ENCODE measurements around the gene BLTP3A.

BLTP3A gene

DNA sequence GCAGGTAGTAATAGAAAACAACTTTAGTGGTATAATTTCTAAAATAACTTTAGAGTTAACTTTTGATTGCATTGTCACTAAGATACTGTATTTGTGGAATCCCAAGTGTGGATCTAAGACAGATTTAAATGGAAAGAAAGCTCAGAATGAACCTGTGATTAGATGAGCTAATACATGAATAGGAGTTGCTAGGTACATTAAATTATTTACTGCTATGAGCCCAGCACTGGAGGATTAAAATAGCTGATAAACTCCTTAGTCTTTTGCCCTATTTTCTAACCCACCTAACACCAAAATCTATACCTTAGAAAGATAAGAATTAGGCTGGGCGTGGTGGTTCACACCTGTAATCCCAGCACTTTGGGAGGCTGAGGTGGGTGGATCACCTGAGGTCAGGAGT lies 23.7 kb upstream of the BLTP3A start:
- Histone ChIP-seq H3K9ac (ENCODE audit: low read depth, low read length, poor library complexity) (no peak overlapping the region), H2BK120ac (ENCODE audit: low read depth, low read length) (no peak overlapping the region), H3K4me3 (ENCODE audit: low read length in 2 of 2) (no peak overlapping the region), H3K27me3 (ENCODE audit: control insufficient read depth in 3 of 3, insufficient read depth in 3 of 3, low read depth in 1 of 3, low read length in 3 of 3) (no peaks in the 10 kb centered on the region), H3K36me3 (replicated peaks in 1 of 2; ENCODE audit: control insufficient read depth in 2 of 2, insufficient read depth in 2 of 2, low read length in 2 of 2) (peaks cover 16 to 90% of the 10 kb centered on the region in 2 donors), H2AFZ (ENCODE audit: low read length) (no peak overlapping the region), H3K27ac (replicated peaks; ENCODE audit: low read length) (no peak overlapping the region), H3K4me1 (ENCODE audit: control insufficient read depth in 2 of 2, insufficient read depth in 1 of 2, low read depth in 1 of 2, low read length in 2 of 2) (no peaks in the 10 kb centered on the region), H4K91ac (ENCODE audit: low read depth, low read length, poor library complexity) (no peak overlapping the region), H3K9me3 (replicated peaks in 1 of 2; ENCODE audit: control insufficient read depth in 2 of 2, insufficient read depth in 1 of 2, low read depth in 1 of 2, low read length in 2 of 2) (no peaks in the 10 kb centered on the region), H3K18ac (ENCODE audit: low read length) (no peak overlapping the region), H2BK12ac (ENCODE audit: low read length) (no peak overlapping the region), H3K79me1 (ENCODE audit: low read depth, low read length) (no peaks in the 10 kb centered on the region), H2AK5ac (ENCODE audit: low read depth, low read length) (no peak overlapping the region), H2BK15ac (ENCODE audit: low read length) (no peak overlapping the region), H4K8ac (ENCODE audit: low read depth, low read length) (no peak overlapping the region), H3K14ac (ENCODE audit: low read length) (no peak overlapping the region), H3K4ac (ENCODE audit: low read length) (no peak overlapping the region), H3K23ac (ENCODE audit: low read depth, low read length, poor library complexity) (no peak overlapping the region), H2BK5ac (ENCODE audit: low read length) (no peak overlapping the region), H3K4me2 (ENCODE audit: insufficient read depth, low read length, poor library complexity, severe bottlenecking) (no peak overlapping the region)
- no CpG with 5 or more reads among the region's 1 CpG for WGBS, 2 donors (ENCODE audit: extremely low coverage in 2 of 2, insufficient read length in 2 of 2, insufficient replicate concordance in 1 of 2)
- no peak for DNase-seq (ENCODE audit: low spot score)

DNA sequence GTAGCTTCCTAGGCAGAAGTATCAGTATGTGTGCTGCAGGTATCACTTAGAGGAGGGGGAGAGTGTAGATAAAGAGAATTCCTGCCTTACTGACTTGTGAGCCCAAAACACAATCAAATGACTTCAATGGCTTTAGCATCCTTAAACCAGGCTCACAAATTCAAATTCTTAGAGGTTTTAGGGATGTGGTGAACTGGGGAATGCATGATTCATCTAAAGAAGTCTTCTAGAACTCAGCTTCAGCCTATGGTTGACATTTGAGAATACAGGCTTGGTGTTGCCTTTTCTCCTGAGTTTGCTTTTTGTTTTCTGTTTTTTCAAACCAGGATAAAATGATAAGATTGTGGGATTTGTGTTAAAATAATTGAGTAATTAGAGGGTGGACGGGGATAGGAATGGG lies 20.2 kb upstream of the BLTP3A start:
- no peak overlapping the region for H3K27ac ChIP-seq (replicated peaks; ENCODE audit: low read length)
- no peak overlapping the region for H3K4me3 ChIP-seq (ENCODE audit: low read length in 2 of 2)
- H3K4me1 ChIP-seq (ENCODE audit: control insufficient read depth in 2 of 2, insufficient read depth in 1 of 2, low read depth in 1 of 2, low read length in 2 of 2): no peaks in the 10 kb centered on the region
- H3K14ac ChIP-seq (ENCODE audit: low read length): no peak overlapping the region
- no peak for DNase-seq (ENCODE audit: low spot score)
- no peak overlapping the region for H2BK15ac ChIP-seq (ENCODE audit: low read length)
- H2BK12ac ChIP-seq (ENCODE audit: low read length): no peak overlapping the region
- H4K8ac ChIP-seq (ENCODE audit: low read depth, low read length): no peak overlapping the region
- H2BK120ac ChIP-seq (ENCODE audit: low read depth, low read length): no peak overlapping the region
- 100% methylated on average over 1 of the region's 1 CpG for WGBS, 2 donors (ENCODE audit: extremely low coverage in 2 of 2, insufficient read length in 2 of 2, insufficient replicate concordance in 1 of 2)
- peaks cover 13 to 90% of the 10 kb centered on the region in 2 donors for H3K36me3 ChIP-seq (replicated peaks in 1 of 2; ENCODE audit: control insufficient read depth in 2 of 2, insufficient read depth in 2 of 2, low read length in 2 of 2)
- H2AFZ ChIP-seq (ENCODE audit: low read length): no peak overlapping the region
- H3K79me1 ChIP-seq (ENCODE audit: low read depth, low read length): peaks cover 1% of the 10 kb centered on the region
- no peaks in the 10 kb centered on the region for H3K9me3 ChIP-seq (replicated peaks in 1 of 2; ENCODE audit: control insufficient read depth in 2 of 2, insufficient read depth in 1 of 2, low read depth in 1 of 2, low read length in 2 of 2)
- no peaks in the 10 kb centered on the region for H3K27me3 ChIP-seq (ENCODE audit: control insufficient read depth in 3 of 3, insufficient read depth in 3 of 3, low read depth in 1 of 3, low read length in 3 of 3)
- H3K18ac ChIP-seq (ENCODE audit: low read length): no peak overlapping the region
- H4K91ac ChIP-seq (ENCODE audit: low read depth, low read length, poor library complexity): no peak overlapping the region
- H3K23ac ChIP-seq (ENCODE audit: low read depth, low read length, poor library complexity): no peak overlapping the region
- H3K9ac ChIP-seq (ENCODE audit: low read depth, low read length, poor library complexity): no peak overlapping the region
- no peak overlapping the region for H2BK5ac ChIP-seq (ENCODE audit: low read length)
- no peak overlapping the region for H3K4ac ChIP-seq (ENCODE audit: low read length)
- H3K4me2 ChIP-seq (ENCODE audit: insufficient read depth, low read length, poor library complexity, severe bottlenecking): no peak overlapping the region
- no peak overlapping the region for H2AK5ac ChIP-seq (ENCODE audit: low read depth, low read length)

DNA sequence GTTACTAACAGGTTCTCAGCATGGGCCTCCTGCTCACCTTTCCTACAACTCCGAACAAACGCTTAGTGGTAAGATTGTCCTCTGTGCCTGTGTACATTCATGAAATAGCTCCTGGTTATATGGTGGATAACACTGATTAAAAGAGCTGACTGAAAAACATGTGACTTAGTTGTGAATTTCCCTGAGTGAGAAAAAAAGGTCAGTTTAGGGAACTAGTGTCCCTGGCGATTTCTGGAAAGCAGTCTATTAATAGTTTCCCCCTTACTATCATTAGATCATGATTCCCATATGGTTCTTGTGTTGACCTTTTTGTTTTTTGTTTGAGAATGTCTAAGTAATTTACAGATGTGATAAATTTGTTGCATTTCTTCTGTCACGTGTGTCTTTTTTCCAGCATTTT lies 18.9 kb upstream of the BLTP3A start:
- Histone ChIP-seq H3K9ac (ENCODE audit: low read depth, low read length, poor library complexity) (no peak overlapping the region), H2BK15ac (ENCODE audit: low read length) (no peak overlapping the region), H4K8ac (ENCODE audit: low read depth, low read length) (no peak overlapping the region), H3K79me1 (ENCODE audit: low read depth, low read length) (peaks cover 1% of the 10 kb centered on the region), H3K4me3 (ENCODE audit: low read length in 2 of 2) (no peak overlapping the region), H3K36me3 (replicated peaks in 1 of 2; ENCODE audit: control insufficient read depth in 2 of 2, insufficient read depth in 2 of 2, low read length in 2 of 2) (peaks cover 12 to 78% of the 10 kb centered on the region in 2 donors), H2AK5ac (ENCODE audit: low read depth, low read length) (no peak overlapping the region), H3K4me2 (ENCODE audit: insufficient read depth, low read length, poor library complexity, severe bottlenecking) (no peak overlapping the region), H3K9me3 (replicated peaks in 1 of 2; ENCODE audit: control insufficient read depth in 2 of 2, insufficient read depth in 1 of 2, low read depth in 1 of 2, low read length in 2 of 2) (no peaks in the 10 kb centered on the region), H2BK120ac (ENCODE audit: low read depth, low read length) (no peak overlapping the region), H3K27me3 (ENCODE audit: control insufficient read depth in 3 of 3, insufficient read depth in 3 of 3, low read depth in 1 of 3, low read length in 3 of 3) (no peaks in the 10 kb centered on the region), H3K4me1 (ENCODE audit: control insufficient read depth in 2 of 2, insufficient read depth in 1 of 2, low read depth in 1 of 2, low read length in 2 of 2) (no peaks in the 10 kb centered on the region), H3K23ac (ENCODE audit: low read depth, low read length, poor library complexity) (no peak overlapping the region), H3K14ac (ENCODE audit: low read length) (no peak overlapping the region), H2BK5ac (ENCODE audit: low read length) (no peak overlapping the region), H3K4ac (ENCODE audit: low read length) (no peak overlapping the region), H3K18ac (ENCODE audit: low read length) (no peak overlapping the region), H4K91ac (ENCODE audit: low read depth, low read length, poor library complexity) (no peak overlapping the region), H3K27ac (replicated peaks; ENCODE audit: low read length) (no peak overlapping the region), H2AFZ (ENCODE audit: low read length) (no peak overlapping the region), H2BK12ac (ENCODE audit: low read length) (no peak overlapping the region)
- no peak for DNase-seq (ENCODE audit: low spot score)
- no CpG with 5 or more reads among the region's 4 CpGs for WGBS, 2 donors (ENCODE audit: extremely low coverage in 2 of 2, insufficient read length in 2 of 2, insufficient replicate concordance in 1 of 2)

DNA sequence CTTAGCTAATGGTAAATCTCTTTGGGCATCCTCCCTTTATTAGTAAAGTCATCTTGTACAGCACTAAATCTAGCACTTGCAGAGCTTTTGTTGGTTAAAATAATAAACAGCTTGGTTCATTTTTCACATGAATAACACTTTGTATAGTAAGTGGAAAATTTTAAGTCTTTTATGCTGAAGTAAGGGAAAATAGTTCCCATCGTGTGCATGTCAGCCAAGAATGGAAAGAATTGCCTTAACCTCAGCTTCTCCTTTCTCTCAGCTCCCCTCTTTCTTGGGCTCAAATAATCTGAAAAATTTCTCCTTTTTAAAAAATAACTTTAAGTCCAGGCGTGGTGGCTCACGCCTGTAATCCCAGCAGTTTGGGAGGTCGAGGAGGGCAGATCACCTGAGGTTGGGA lies 18.0 kb upstream of the BLTP3A start:
- WGBS, 2 donors (ENCODE audit: extremely low coverage in 2 of 2, insufficient read length in 2 of 2, insufficient replicate concordance in 1 of 2): no CpG with 5 or more reads among the region's 4 CpGs
- DNase-seq (ENCODE audit: low spot score): no peak
- H3K18ac ChIP-seq (ENCODE audit: low read length): no peak overlapping the region

More for the DNA sequence above, 18.0 kb upstream of the BLTP3A start:
- Histone ChIP-seq H3K36me3 (replicated peaks in 1 of 2; ENCODE audit: control insufficient read depth in 2 of 2, insufficient read depth in 2 of 2, low read length in 2 of 2) (peaks cover 9 to 72% of the 10 kb centered on the region in 2 donors), H2AK5ac (ENCODE audit: low read depth, low read length) (no peak overlapping the region), H3K23ac (ENCODE audit: low read depth, low read length, poor library complexity) (no peak overlapping the region), H4K8ac (ENCODE audit: low read depth, low read length) (no peak overlapping the region), H3K9ac (ENCODE audit: low read depth, low read length, poor library complexity) (no peak overlapping the region), H2BK5ac (ENCODE audit: low read length) (no peak overlapping the region), H3K4me1 (ENCODE audit: control insufficient read depth in 2 of 2, insufficient read depth in 1 of 2, low read depth in 1 of 2, low read length in 2 of 2) (no peaks in the 10 kb centered on the region), H3K4me2 (ENCODE audit: insufficient read depth, low read length, poor library complexity, severe bottlenecking) (no peak overlapping the region), H2BK15ac (ENCODE audit: low read length) (no peak overlapping the region), H3K14ac (ENCODE audit: low read length) (no peak overlapping the region), H3K9me3 (replicated peaks in 1 of 2; ENCODE audit: control insufficient read depth in 2 of 2, insufficient read depth in 1 of 2, low read depth in 1 of 2, low read length in 2 of 2) (no peaks in the 10 kb centered on the region), H3K27ac (replicated peaks; ENCODE audit: low read length) (no peak overlapping the region), H3K4ac (ENCODE audit: low read length) (no peak overlapping the region), H2BK12ac (ENCODE audit: low read length) (no peak overlapping the region), H3K4me3 (ENCODE audit: low read length in 2 of 2) (no peak overlapping the region), H4K91ac (ENCODE audit: low read depth, low read length, poor library complexity) (no peak overlapping the region), H2AFZ (ENCODE audit: low read length) (no peak overlapping the region), H3K27me3 (ENCODE audit: control insufficient read depth in 3 of 3, insufficient read depth in 3 of 3, low read depth in 1 of 3, low read length in 3 of 3) (no peaks in the 10 kb centered on the region), H2BK120ac (ENCODE audit: low read depth, low read length) (no peak overlapping the region), H3K79me1 (ENCODE audit: low read depth, low read length) (peaks cover 1% of the 10 kb centered on the region)
